Hepatocyte (in vitro differentiated cells): ENCODE data around the gene TXNRD1. TPM values are rescaled to one million over a fixed set of nuclear protein-coding genes. Genes with fewer than 3 reads are reported as not detected.

ENCODE experiments used
- DNase-seq: peaks from one replicate; pipeline ENCODE4 v3.0.0-alpha.2; 2016; ENCODE audit warnings: low spot score
- H2AFZ ChIP-seq: fragments of 200-600 bp; sonication (generic); 2 replicates; pipeline ENCODE4 v1.6.0; 2016; ENCODE audit warnings: antibody characterized with exemption, mild to moderate bottlenecking
- H3K27ac ChIP-seq: fragments of 200-600 bp; sonication (generic); 2 replicates; pipeline ENCODE4 v1.5.1; 2016; ENCODE audit warnings: mild to moderate bottlenecking
- H3K27me3 ChIP-seq: fragments of 200-600 bp; sonication (generic); 2 replicates; pipeline ENCODE4 v1.6.1; 2016
- H3K36me3 ChIP-seq: fragments of 200-600 bp; sonication (generic); replicated peaks from 2 replicates; pipeline ENCODE4 v1.5.1; 2016; ENCODE audit warnings: low read depth; ENCODE audit not compliant: insufficient read depth
- H3K4me1 ChIP-seq: fragments of 200-600 bp; sonication (generic); 2 replicates; pipeline ENCODE4 v1.5.1; 2016; ENCODE audit warnings: mild to moderate bottlenecking, moderate library complexity; ENCODE audit not compliant: insufficient read depth
- H3K4me2 ChIP-seq: fragments of 200-600 bp; sonication (generic); 2 replicates; pipeline ENCODE4 v1.6.0; 2016
- H3K4me3 ChIP-seq: fragments of 200-600 bp; sonication (generic); 2 replicates; pipeline ENCODE4 v1.5.1; 2016; ENCODE audit warnings: mild to moderate bottlenecking
- H3K79me2 ChIP-seq: fragments of 200-600 bp; sonication (generic); 2 replicates; pipeline ENCODE4 v1.6.0; 2017; ENCODE audit warnings: mild to moderate bottlenecking
- H3K9me2 ChIP-seq: fragments of 200-600 bp; sonication (generic); replicated peaks from 2 replicates; pipeline ENCODE4 v1.6.0; 2017; ENCODE audit warnings: mild to moderate bottlenecking; ENCODE audit not compliant: insufficient read depth
- H3K9me3 ChIP-seq: fragments of 200-600 bp; sonication (generic); 2 replicates; pipeline ENCODE4 v1.5.1; 2016; ENCODE audit warnings: low read depth, mild to moderate bottlenecking
- H4K20me1 ChIP-seq: fragments of 200-600 bp; sonication (generic); 2 replicates; pipeline ENCODE4 v1.6.0; 2016; ENCODE audit warnings: mild to moderate bottlenecking; ENCODE audit not compliant: insufficient read depth, poor library complexity, severe bottlenecking
- CTCF ChIP-seq: fragments of 200-600 bp; sonication (generic); IDR thresholded peaks from 2 replicates; pipeline ENCODE4 v1.5.1; 2016; ENCODE audit warnings: antibody characterized with exemption, mild to moderate bottlenecking; ENCODE audit not compliant: poor library complexity
- EZH2 ChIP-seq: fragments of 200-600 bp; sonication (generic); IDR thresholded peaks from 2 replicates; pipeline ENCODE4 v1.6.1; 2016; ENCODE audit warnings: antibody characterized with exemption, mild to moderate bottlenecking, borderline replicate concordance
- EZH2phosphoT487 ChIP-seq: fragments of 200-600 bp; sonication (generic); IDR thresholded peaks from one replicate; pipeline ENCODE4 v1.6.1; 2018; ENCODE audit warnings: antibody characterized with exemption, mild to moderate bottlenecking, low read depth, moderate library complexity; ENCODE audit not compliant: unreplicated experiment, severe bottlenecking
- WGBS: methylation state at CpG from one replicate; pipeline ENCODE4 v1.1.6; 2016; ENCODE audit warnings: low lambda C conversion rate; ENCODE audit errors: missing lambda C conversion rate; 5-methylcytosine and 5-hydroxymethylcytosine counted together
- polyA plus RNA-seq: library from polyadenylated mRNA; unstranded; fragments of >200 nt; fragmentation: Nextera tagmentation; extraction: Ambion mirVana; gene quantifications from 2 replicates; pipeline ENCODE4 v1.2.1, GENCODE V29; 2016
- total RNA-seq: library from RNA; depleted of rRNA; stranded (reverse); fragments of >200 nt; gene quantifications from 2 replicates; pipeline ENCODE4 v1.2.3, GENCODE V29; 2014

Gene TXNRD1
- total and polyA plus RNA-seq, 2 experiments from 2014 or later = 49.8 to 113 TPM

- no peak overlapping the region for H3K27ac ChIP-seq
Observed at GRCh38 chr12:104220931-104221330, 5.4 kb downstream of the TXNRD1 start.

GRCh38 chr12:104222976-104223375 is 7.4 kb downstream of the TXNRD1 start:
- 71% methylated on average over 1 of the region's 1 CpG for WGBS
- Histone ChIP-seq H3K4me1 (peaks cover 24% of the 10 kb centered on the region), H3K9me2 (no peaks in the 10 kb centered on the region), H3K36me3 (no peaks in the 10 kb centered on the region), H3K27me3 (no peaks in the 10 kb centered on the region), H3K4me3 (no peak overlapping the region), H3K79me2 (no peaks in the 10 kb centered on the region), H3K9me3 (no peaks in the 10 kb centered on the region), H2AFZ (no peak overlapping the region), H4K20me1 (no peaks in the 10 kb centered on the region), H3K27ac (peak overlapping the region; percentile 5), H3K4me2 (peak overlapping the region; percentile 19)
- no peak for DNase-seq
- TF ChIP-seq EZH2 (no peak), EZH2phosphoT487 (no peak), CTCF (no peak)

More at GRCh38 chr12:104220931-104221330, 5.4 kb downstream of the TXNRD1 start:
- no peaks in the 10 kb centered on the region for H3K36me3 ChIP-seq
- no peaks in the 10 kb centered on the region for H3K9me2 ChIP-seq
- no peak overlapping the region for H2AFZ ChIP-seq
- H3K27me3 ChIP-seq = no peaks in the 10 kb centered on the region
- 100% methylated on average over 6 of the region's 6 CpGs for WGBS
- no peak for DNase-seq
- no peaks in the 10 kb centered on the region for H4K20me1 ChIP-seq
- peaks cover 26% of the 10 kb centered on the region for H3K4me1 ChIP-seq
- no peaks in the 10 kb centered on the region for H3K79me2 ChIP-seq
- H3K9me3 ChIP-seq = no peaks in the 10 kb centered on the region
- TF ChIP-seq EZH2phosphoT487 (no peak), CTCF (no peak), EZH2 (no peak)
- H3K4me2 ChIP-seq = no peak overlapping the region
- no peak overlapping the region for H3K4me3 ChIP-seq

- 84% methylated on average over 2 of the region's 2 CpGs for WGBS
- no peak for DNase-seq
- H3K9me2 ChIP-seq = no peaks in the 10 kb centered on the region
Observed at GRCh38 chr12:104223712-104224111, 8.1 kb downstream of the TXNRD1 start.

More at GRCh38 chr12:104223712-104224111, 8.1 kb downstream of the TXNRD1 start:
- Histone ChIP-seq H2AFZ (no peak overlapping the region), H3K27ac (peak overlapping the region; percentile 5), H3K4me1 (peaks cover 24% of the 10 kb centered on the region), H3K9me3 (no peaks in the 10 kb centered on the region), H3K27me3 (no peaks in the 10 kb centered on the region), H4K20me1 (no peaks in the 10 kb centered on the region), H3K4me2 (peak overlapping the region; percentile 19), H3K36me3 (no peaks in the 10 kb centered on the region), H3K79me2 (no peaks in the 10 kb centered on the region), H3K4me3 (no peak overlapping the region)
- TF ChIP-seq EZH2 (no peak), EZH2phosphoT487 (no peak), CTCF (no peak)
